ENCODE measurements around the gene SERPINF2.
"Not testable (repeated sequence)": the region's sequence is repeated elsewhere in the genome, so short reads cannot be mapped to it uniquely, and the experiment has no call there.

SERPINF2 gene

DNA sequence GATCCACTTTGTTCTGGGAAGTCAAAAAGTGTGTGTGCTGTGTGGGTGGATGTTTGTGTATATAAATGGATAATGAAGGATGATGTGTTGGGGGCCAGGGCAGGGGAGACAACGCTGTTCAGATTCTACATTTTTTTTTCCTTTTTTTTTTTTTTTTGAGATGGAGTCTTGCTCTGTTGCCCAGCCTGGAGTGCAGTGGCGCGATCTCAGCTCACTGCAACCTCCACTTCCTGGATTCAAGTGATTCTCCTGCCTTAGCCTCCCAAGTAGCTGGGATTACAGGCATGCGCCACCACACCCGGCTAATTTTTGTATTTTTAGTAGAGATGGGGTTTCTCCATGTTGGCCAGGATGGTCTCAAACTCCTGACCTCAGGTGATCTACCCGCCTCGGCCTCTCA lies 22.0 kb downstream of the SERPINF2 start:
- DNase-seq = not testable (repeated sequence)

DNA sequence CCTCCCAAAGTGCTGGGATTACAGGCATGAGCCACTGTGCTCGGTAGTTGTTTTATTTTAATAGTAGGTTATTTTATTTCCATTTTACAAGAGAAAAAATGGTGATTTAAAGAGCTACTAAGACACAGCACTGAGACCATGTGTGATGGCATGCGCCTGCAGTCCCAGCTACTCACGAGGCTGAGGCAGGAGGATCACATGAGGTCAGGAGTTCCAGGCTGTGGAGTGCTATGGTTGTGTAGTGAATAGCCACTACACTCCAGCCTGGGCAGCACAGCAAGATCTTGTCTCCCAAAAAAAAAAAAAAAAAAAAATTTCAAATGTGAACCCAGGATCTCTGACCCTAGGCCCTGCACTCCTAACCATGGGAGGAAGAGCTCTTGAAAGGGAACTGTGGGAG lies 22.9 kb downstream of the SERPINF2 start:
- DNase-seq = no peak

- peak; percentile 59 for DNase-seq
These were observed 23.9 kb downstream of the SERPINF2 start for GRCh38 chr17:1766382-1767135.

- DNase-seq = no peak
These were observed 24.7 kb downstream of the SERPINF2 start for GRCh38 chr17:1767358-1767757.

GRCh38 chr17:1769822-1770477 lies 27.3 kb downstream of the SERPINF2 start:
- no peak for DNase-seq

DNA sequence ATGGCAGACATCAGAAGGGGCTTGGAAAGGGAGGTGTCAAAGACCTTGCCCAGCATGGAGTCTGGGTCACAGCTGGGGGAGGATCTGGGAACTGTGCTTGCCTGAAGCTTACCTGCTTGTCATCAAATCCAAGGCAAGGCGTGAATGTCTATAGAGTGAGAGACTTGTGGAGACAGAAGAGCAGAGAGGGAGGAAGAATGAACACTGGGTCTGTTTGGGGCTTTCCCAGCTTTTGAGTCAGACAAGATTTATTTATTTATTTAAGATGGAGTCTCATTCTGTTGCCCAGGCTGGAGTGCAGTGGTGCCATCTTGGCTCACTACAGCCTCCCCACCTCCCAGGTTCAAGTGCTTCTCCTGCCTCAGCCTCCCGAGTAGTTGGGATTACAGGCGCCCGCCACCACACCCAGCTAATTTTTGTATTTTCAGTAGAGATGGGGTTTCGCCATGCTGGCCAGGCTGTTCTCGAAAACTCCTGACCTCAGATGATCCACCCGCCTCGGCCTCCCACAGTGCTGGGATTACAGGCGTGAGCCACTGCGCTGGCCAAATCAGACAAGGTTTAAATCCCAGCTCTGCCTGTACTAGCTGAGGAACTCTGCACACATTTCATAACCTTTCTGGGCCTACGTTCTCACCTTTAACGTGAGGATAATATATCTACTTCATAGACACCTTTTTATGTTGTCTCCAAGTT lies 30.5 kb downstream of the SERPINF2 start:
- DNase-seq = not testable (repeated sequence)

GRCh38 chr17:1773696-1774181 lies 31.1 kb downstream of the SERPINF2 start:
- no peak for DNase-seq

DNA sequence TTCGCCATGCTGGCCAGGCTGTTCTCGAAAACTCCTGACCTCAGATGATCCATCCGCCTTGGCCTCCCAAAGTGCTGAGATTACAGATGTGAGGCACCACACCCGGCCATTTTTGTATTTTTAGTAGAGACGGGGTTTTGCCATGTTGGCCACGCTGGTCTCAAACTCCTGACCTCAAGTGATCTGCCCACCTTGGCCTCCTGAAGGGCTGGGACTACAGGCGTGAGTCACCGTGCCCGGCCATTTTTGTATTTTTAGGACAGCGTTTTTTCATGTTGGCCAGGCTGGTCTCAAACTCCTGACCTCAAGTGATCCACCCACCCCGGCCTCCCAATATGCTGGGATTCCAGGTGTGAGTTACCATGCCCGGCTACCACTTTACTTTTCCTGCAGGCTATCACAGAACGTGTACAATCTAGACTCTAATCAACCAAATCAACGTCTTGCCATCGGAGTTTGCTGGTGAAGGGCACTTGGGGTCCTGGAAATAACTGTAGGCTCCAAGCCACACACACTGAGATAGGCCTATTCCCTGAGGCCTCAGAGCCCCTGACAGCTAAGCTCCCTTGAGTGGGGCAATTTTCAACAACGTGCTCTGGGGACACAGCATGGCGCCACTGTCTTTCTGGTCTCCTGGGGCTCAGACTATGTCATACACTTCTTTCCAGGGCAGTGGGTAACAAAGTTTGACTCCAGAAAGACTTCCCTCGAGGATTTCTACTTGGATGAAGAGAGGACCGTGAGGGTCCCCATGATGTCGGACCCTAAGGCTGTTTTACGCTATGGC lies 31.9 kb downstream of the SERPINF2 start:
- DNase-seq = no peak

DNA sequence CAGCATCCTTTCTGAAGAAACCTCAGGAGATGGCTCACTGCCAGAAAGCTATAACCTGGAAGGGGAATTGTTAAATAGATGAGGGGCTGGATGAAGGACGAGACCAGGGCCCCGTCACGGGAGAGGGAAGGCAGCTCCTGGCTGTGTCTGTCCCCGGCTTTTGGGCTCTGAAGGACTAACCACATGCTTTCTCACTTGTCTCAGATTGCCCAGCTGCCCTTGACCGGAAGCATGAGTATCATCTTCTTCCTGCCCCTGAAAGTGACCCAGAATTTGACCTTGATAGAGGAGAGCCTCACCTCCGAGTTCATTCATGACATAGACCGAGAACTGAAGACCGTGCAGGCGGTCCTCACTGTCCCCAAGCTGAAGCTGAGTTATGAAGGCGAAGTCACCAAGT lies 33.7 kb downstream of the SERPINF2 start:
- DNase-seq = no peak

- no peak for DNase-seq
These were observed 34.2 kb downstream of the SERPINF2 start for GRCh38 chr17:1776857-1777256.

GRCh38 chr17:1779571-1780131 lies 37.0 kb downstream of the SERPINF2 start:
- peak; percentile 93 for DNase-seq

DNA sequence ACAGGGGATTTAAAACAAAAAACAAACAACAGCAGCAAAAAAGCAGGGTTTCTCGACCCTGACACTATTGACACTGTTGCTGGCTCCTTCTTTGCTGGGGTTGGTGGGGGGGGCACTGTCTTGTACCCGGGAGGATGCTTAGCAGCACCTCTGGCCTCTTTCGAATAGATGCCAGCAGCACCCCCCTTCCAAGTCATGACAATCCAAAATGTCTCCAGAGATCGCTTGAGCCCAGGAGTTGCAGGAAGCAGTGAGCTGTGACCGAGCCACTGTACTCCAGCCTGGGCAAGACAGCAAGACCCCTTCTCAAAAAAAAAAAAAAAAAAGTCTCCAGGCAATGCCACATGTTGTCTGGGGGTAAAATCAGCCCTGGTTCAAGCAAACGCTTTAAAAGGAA lies 39.5 kb downstream of the SERPINF2 start:
- no peak for DNase-seq

GRCh38 chr17:1783271-1783670 lies 40.6 kb downstream of the SERPINF2 start:
- no peak for DNase-seq

- peak; percentile 86 for DNase-seq
These were observed 41.4 kb downstream of the SERPINF2 start for GRCh38 chr17:1783834-1784611.

GRCh38 chr17:1785930-1786329 lies 43.3 kb downstream of the SERPINF2 start:
- DNase-seq = no peak

DNA sequence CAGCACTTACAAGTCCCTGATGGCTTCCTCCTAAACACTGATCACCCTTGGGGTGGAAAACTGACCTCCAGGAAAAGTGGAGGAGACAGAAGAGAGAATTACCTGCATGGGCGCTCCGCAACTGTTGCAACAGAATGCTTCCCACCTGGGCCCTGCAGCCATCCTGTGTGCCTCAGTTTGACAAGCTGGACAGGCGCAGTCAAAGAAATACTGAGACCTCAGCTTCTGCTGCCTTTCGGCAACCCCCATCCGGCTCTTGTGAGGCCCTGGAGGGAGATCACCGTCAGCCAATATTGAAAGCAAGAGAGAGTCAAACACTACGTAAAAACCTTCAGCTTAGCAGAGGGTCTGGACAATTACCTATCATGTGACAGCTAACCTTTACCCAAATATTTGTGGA lies 44.0 kb downstream of the SERPINF2 start:
- no peak for DNase-seq

DNA sequence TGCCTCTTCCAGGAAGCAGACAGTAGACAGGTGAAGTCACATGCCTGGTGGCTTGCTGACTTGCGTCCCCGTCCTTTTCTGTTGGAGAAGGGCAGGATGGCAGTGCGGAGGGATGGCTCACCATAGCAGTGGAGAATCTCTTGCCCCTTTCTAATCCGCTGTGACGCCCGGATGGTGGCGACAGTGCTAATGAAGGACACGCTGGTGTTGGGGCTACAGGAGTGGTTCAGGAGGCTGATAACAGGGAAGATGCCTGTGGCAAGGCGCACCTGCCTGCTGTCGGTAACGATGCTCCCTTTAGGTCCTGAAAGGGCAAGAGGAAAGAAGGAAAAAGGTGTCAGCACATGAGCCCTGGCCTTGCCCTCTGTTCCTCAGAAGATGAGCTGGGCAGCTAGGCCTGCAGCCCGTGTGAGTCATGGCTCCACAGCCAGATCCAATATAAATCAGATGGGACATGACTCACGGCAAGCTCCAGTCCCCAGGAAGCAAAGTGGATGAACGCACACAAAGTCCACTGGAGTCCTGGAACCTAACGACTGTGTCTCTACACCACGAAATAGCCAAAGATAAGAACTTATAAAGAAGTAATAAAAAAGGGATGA lies 44.7 kb downstream of the SERPINF2 start:
- no peak for DNase-seq

GRCh38 chr17:1789936-1790335 lies 47.3 kb downstream of the SERPINF2 start:
- no peak for DNase-seq

GRCh38 chr17:1792495-1793446 lies 50.1 kb downstream of the SERPINF2 start:
- no peak for DNase-seq

GRCh38 chr17:1793447-1793806 lies 50.8 kb downstream of the SERPINF2 start:
- DNase-seq = no peak

All from femur (tissue), 1 donor.